ENCODE results near the gene MYL12A.
A peak's percentile ranks its signal among the peaks of the same experiment; 100 is the strongest.
"Not testable (repeated sequence)": the region's sequence is repeated elsewhere in the genome, so short reads cannot be mapped to it uniquely, and the experiment has no call there.

Gene MYL12A

GRCh38 chr18:3247240-3248061 lies at the start of gene MYL12A:
Gene MYL12A (plus strand): TSS chr18:3247801. CDS start chr18:3253248, 5,447 bp downstream.
- DNase-seq (ENCODE audit: extremely low read depth, low read depth): peak; percentile 97
- TF ChIP-seq CTCF (IDR thresholded peaks at IDR 0.05; ENCODE audit: low read depth, low read length): no peak

GRCh38 chr18:3198260-3198860 lies 49.2 kb upstream of the MYL12A start:
- DNase-seq (ENCODE audit: extremely low read depth, low read depth): not testable (repeated sequence)

GRCh38 chr18:3199942-3200645 lies 47.5 kb upstream of the MYL12A start:
- DNase-seq (ENCODE audit: extremely low read depth, low read depth): no peak

GRCh38 chr18:3205239-3205638 lies 42.4 kb upstream of the MYL12A start:
- DNase-seq (ENCODE audit: extremely low read depth, low read depth): no peak
- no peak for TF ChIP-seq CTCF (IDR thresholded peaks at IDR 0.05; ENCODE audit: low read depth, low read length)

More at GRCh38 chr18:3199942-3200645, 47.5 kb upstream of the MYL12A start:
- TF ChIP-seq CTCF (IDR thresholded peaks at IDR 0.05; ENCODE audit: low read depth, low read length): no peak

- no peak for DNase-seq (ENCODE audit: extremely low read depth, low read depth)
- TF ChIP-seq CTCF (IDR thresholded peaks at IDR 0.05; ENCODE audit: low read depth, low read length): no peak
These were observed 40.0 kb upstream of the MYL12A start for GRCh38 chr18:3207565-3207964.

GRCh38 chr18:3209859-3210569 lies 37.6 kb upstream of the MYL12A start:
- no peak for DNase-seq (ENCODE audit: extremely low read depth, low read depth)
- TF ChIP-seq CTCF (IDR thresholded peaks at IDR 0.05; ENCODE audit: low read depth, low read length): no peak

- no peak for TF ChIP-seq CTCF (IDR thresholded peaks at IDR 0.05; ENCODE audit: low read depth, low read length)
- DNase-seq (ENCODE audit: extremely low read depth, low read depth): no peak
These were observed 36.2 kb upstream of the MYL12A start for GRCh38 chr18:3211236-3211992.
